Stromal cell of bone marrow (primary cell): ENCODE results near the gene RAMP3.

Experiments
- DNase-seq: peaks from one replicate; pipeline ENCODE4 v3.0.0-alpha.2; 2012; ENCODE audit warnings: low read depth

Gene RAMP3

DNA sequence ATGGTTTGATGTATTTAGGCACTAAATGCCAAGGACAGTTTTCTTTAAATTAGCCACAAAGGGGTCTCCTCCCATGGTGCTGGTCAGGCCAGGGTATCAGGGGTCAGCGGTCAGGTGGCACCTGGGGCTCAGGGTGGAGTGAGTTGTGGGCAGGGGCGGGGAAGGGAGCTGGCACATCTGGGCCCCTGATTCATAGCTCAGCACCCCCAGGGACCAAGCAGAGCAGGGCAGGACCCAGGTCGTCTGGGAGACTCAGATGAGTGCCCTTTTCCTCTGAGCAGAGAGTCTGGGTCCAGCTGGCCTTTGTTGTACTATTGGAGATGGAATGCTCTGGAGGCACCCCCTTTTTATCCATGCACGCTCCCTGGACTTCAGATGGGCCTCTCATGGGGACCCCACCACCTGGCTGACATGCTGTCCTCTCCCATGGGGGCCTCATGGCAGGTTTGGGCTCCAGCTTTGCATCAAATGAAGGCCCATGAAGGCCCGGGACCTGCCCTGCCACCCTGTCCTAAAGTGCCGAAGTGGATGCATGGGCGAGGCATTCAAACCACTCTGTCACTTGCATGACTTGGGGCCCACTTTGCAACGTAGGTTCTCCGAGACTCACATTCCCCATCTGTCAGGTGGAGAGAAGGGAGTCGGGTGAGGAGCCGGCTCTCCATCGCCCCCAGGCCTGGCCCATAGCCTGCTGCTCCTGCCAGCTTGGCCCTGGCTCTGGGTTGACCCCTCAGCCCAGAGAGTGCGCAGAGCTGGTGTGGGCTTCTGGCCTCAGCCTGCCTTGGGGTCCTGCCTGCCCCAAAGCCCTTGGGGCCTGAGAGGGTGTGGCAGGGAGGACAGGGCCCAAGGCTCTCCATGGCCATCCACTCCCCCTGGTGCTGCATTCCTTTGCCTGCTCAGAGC lies 66.4 kb downstream of the RAMP3 start:
- no peak for DNase-seq

- no peak for DNase-seq
These were observed 67.2 kb downstream of the RAMP3 start for GRCh38 chr7:45224832-45225231.

- DNase-seq, result no peak
These were observed 67.8 kb downstream of the RAMP3 start for GRCh38 chr7:45225311-45225947.

GRCh38 chr7:45225948-45226335 lies 68.4 kb downstream of the RAMP3 start:
- DNase-seq, result no peak

DNA sequence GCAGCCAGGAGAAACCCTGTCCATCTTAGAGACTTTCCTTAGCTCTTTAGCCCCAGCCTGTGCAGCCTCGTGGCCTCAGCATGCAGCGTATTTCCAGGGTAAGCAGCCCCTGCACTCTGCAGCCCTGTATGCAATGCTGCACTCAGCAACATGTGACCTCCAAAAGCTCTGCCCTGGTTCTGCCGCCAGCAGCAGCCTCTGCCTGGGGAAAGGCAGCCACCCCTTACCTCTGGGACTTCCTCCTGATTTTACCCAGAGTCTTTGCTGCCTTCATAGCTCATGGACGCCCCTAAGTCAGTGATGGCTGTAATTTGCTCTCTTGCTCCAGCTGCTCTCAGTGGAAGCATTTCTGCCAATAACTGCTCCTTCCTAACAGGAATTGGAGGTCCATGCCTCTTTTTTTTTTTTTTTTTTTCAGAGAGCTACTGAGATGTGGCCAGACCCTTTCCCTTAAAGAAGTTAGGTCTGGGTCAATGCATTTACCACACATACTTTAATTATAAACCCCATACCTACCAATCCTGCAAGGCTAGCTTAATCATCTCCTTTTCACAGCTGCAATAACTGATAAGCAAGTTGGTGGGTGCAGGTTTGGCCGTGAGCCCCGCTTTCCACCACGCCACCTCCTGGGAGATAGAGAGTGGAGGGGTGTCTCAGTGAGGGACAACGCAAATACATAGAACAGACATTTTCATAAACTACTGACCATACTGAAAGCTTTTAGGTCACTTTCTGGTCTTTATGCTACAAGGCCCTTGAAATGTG lies 71.7 kb downstream of the RAMP3 start:
- DNase-seq, result no peak

GRCh38 chr7:45230083-45230482 lies 72.5 kb downstream of the RAMP3 start:
- no peak for DNase-seq

- no peak for DNase-seq
These were observed 73.1 kb downstream of the RAMP3 start for GRCh38 chr7:45230611-45231165.

DNA sequence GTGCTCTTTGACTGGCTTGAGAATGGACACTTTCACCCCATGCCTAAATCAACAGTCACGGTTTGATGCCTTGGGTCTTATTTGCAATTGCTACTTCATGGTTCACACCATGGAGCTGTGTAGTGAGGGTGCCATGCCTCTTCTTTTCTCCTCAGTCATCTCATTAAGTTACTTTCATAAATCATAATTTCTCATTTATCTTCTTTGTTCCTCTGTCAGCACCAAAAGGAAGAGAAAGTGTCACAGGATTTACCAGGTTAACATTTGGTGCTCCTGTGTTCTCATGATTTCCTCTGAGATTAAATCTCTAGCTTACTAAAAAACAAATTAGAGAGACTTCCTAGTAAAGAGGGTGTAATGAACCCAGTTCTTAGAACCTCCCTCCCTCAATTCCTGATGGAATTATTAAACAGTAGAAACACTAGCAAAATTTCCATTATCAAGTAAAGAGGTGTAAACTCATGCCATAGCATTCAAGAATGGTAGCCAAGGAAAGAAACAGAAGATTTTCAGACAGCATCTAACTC lies 75.7 kb downstream of the RAMP3 start:
- DNase-seq, result no peak
